Mucosa of descending colon (tissue), 3 donors: ENCODE data around the gene CROT. TPM values are rescaled to one million over a fixed set of nuclear protein-coding genes. Genes with fewer than 3 reads are reported as not detected.

Experiments used
- ATAC-seq: fragments of 200-7000 bp; cut with Tn5 transposase; one replicate; pipeline ENCODE4 v1.9.1; 2020; ENCODE audit warnings: mild to moderate bottlenecking, moderate library complexity
- DNase-seq, 3 donors: peaks; one replicate each; pipeline ENCODE4 v3.0.0-alpha.2; 2020
- H3K36me3 ChIP-seq: fragments of 200-600 bp; one replicate; pipeline ENCODE4 v1.8.0; 2021; ENCODE audit warnings: low read depth, mild to moderate bottlenecking
- H3K4me1 ChIP-seq: fragments of 200-600 bp; one replicate; pipeline ENCODE4 v1.8.0; 2021; ENCODE audit warnings: low read depth, mild to moderate bottlenecking
- H3K4me3 ChIP-seq: fragments of 200-600 bp; one replicate; pipeline ENCODE4 v1.8.0; 2021; ENCODE audit warnings: mild to moderate bottlenecking
- H3K9me3 ChIP-seq: fragments of 200-600 bp; one replicate; pipeline ENCODE4 v1.8.0; 2021; ENCODE audit warnings: mild to moderate bottlenecking
- intact Hi-C, 2 donors: fragments of 100-400 bp; cut with DNase I in 1 of 2; cut with micrococcal nuclease in 1 of 2; formaldehyde crosslinking; loops; one replicate each; pipeline versions ENCODE4 v1.11.0 to v1.11.1; 2022; cut with DNase I, micrococcal nuclease
- total RNA-seq, 3 donors: library from RNA; stranded (reverse); fragmentation: NEBNext Ultra II Directional in 2 of 3; extraction: Animal tissue kit (Norgen Biotek cat#: 25700) in 2 of 3; gene quantifications; one replicate each; pipeline versions ENCODE4 v1.2.1 to v1.2.4, GENCODE V29; 2021 to 2023
- TF ChIP-seq, protein P1 (sequence below): fragments of 200-600 bp; IDR thresholded peaks from one replicate; pipeline ENCODE4 v1.8.0; 2022; ENCODE audit warnings: antibody characterized with exemption, mild to moderate bottlenecking
- donor health status: DM: no; HTN: no; CAD: no; lungs with moderate emphysema.
- donor health status: DM: no; HTN: no; CAD: no.
- donor health status: DM: no; HTN: yes; CAD: no.

The CROT gene
- total RNA-seq, 3 donors from 2014 or later: 16.9 to 28.8 (median 23.6) TPM

DNA sequence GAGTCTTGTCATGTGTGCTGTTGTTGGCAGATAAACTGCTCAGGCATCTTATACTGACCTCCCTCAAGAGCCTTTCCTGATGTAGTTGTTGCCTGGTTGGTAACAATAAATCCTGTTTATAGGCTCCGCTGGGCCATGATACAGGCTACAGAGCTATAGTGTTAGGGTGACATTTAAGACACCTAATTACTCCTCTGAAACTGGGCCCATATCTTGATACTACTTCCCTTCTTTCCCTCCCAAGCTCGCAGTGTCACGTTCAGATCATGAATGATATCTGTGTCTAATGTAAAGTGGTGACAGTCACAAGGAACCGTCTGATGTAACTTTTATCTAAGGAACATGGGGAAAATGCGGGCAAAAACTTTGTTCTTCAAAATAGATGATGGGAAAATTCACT, 35.4 kb downstream of the CROT start:
- TF ChIP-seq, protein P1, sequence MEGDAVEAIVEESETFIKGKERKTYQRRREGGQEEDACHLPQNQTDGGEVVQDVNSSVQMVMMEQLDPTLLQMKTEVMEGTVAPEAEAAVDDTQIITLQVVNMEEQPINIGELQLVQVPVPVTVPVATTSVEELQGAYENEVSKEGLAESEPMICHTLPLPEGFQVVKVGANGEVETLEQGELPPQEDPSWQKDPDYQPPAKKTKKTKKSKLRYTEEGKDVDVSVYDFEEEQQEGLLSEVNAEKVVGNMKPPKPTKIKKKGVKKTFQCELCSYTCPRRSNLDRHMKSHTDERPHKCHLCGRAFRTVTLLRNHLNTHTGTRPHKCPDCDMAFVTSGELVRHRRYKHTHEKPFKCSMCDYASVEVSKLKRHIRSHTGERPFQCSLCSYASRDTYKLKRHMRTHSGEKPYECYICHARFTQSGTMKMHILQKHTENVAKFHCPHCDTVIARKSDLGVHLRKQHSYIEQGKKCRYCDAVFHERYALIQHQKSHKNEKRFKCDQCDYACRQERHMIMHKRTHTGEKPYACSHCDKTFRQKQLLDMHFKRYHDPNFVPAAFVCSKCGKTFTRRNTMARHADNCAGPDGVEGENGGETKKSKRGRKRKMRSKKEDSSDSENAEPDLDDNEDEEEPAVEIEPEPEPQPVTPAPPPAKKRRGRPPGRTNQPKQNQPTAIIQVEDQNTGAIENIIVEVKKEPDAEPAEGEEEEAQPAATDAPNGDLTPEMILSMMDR: no peak
- Histone ChIP-seq H3K4me1 (no peaks in the 10 kb centered on the region), H3K4me3 (no peak overlapping the region), H3K36me3 (no peaks in the 10 kb centered on the region), H3K9me3 (no peaks in the 10 kb centered on the region)
- no peak for ATAC-seq
- intact Hi-C loops: no loop called here
- DNase-seq: no peak

GRCh38 chr7:87391020-87391701, 45.7 kb downstream of the CROT start:
- DNase-seq (no peak), ATAC-seq (no peak)
- H3K9me3 ChIP-seq: no peaks in the 10 kb centered on the region
- no peak overlapping the region for H3K4me3 ChIP-seq
- TF ChIP-seq, protein P1: no peak
- intact Hi-C loops: no loop called here
- no peaks in the 10 kb centered on the region for H3K4me1 ChIP-seq
- H3K36me3 ChIP-seq: no peaks in the 10 kb centered on the region

GRCh38 chr7:87395442-87396020, 50.1 kb downstream of the CROT start:
- Histone ChIP-seq H3K36me3 (no peaks in the 10 kb centered on the region), H3K4me3 (no peak overlapping the region), H3K4me1 (no peaks in the 10 kb centered on the region), H3K9me3 (no peaks in the 10 kb centered on the region)
- TF ChIP-seq, protein P1: no peak
- DNase-seq: no peak
- intact Hi-C loops: no loop called here
- ATAC-seq: no peak

DNA sequence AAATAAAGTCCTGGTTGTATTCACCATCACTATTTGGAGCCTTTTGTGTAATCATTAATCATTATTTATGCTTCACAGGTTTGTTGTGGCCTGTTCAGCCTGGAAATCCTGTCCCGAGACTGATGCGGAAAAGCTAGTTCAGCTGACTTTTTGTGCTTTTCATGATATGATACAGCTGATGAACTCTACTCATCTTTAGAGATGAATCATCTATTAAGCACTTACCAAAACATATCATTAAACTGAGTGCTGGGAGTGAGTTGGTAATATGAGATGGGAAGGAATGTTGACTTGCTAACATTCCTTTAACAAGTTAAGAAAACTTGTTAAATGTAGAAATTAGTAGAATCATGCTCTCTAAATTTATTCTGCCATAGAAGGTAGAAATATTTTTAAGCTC, 53.0 kb downstream of the CROT start:
- no peak overlapping the region for H3K4me3 ChIP-seq
- no peaks in the 10 kb centered on the region for H3K4me1 ChIP-seq
- no peak for DNase-seq
- H3K36me3 ChIP-seq: no peaks in the 10 kb centered on the region
- no peaks in the 10 kb centered on the region for H3K9me3 ChIP-seq
- TF ChIP-seq, protein P1: no peak
- intact Hi-C loops: no loop called here
- ATAC-seq: no peak

DNA sequence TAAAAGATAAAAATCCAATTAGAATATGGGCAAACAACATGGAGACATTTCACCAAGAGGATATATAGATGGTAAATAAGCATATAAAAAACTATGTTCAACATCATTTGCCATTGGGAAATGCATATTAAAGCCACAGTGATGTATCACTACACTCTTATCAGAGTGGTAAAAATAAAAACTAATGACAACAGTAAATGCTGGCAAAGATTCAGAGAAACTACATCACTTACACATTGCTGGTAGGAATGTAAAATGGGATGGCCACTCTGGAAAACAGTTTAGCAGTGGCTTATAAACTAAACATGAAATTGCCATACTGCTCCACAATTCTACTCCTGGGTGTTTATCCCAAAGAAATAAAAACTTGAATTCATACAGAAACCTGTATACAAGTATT, 59.2 kb downstream of the CROT start:
- intact Hi-C loops: no loop called here
- DNase-seq (no peak), ATAC-seq (no peak)
- Histone ChIP-seq H3K4me3 (no peak overlapping the region), H3K9me3 (no peaks in the 10 kb centered on the region), H3K36me3 (no peaks in the 10 kb centered on the region), H3K4me1 (no peaks in the 10 kb centered on the region)
- TF ChIP-seq, protein P1: no peak
